Mucosa of descending colon (tissue), 3 donors: ENCODE data around the gene PARP2. TPM values are rescaled to one million over a fixed set of nuclear protein-coding genes. Genes with fewer than 3 reads are reported as not detected.

Experiments used
- ATAC-seq: fragments of 200-7000 bp; cut with Tn5 transposase; one replicate; pipeline ENCODE4 v1.9.1; 2020; ENCODE audit warnings: mild to moderate bottlenecking, moderate library complexity
- DNase-seq, 3 donors: peaks; one replicate each; pipeline ENCODE4 v3.0.0-alpha.2; 2020
- H3K36me3 ChIP-seq: fragments of 200-600 bp; one replicate; pipeline ENCODE4 v1.8.0; 2021; ENCODE audit warnings: low read depth, mild to moderate bottlenecking
- H3K4me1 ChIP-seq: fragments of 200-600 bp; one replicate; pipeline ENCODE4 v1.8.0; 2021; ENCODE audit warnings: low read depth, mild to moderate bottlenecking
- H3K4me3 ChIP-seq: fragments of 200-600 bp; one replicate; pipeline ENCODE4 v1.8.0; 2021; ENCODE audit warnings: mild to moderate bottlenecking
- H3K9me3 ChIP-seq: fragments of 200-600 bp; one replicate; pipeline ENCODE4 v1.8.0; 2021; ENCODE audit warnings: mild to moderate bottlenecking
- intact Hi-C, 2 donors: fragments of 100-400 bp; cut with DNase I in 1 of 2; cut with micrococcal nuclease in 1 of 2; formaldehyde crosslinking; loops; one replicate each; pipeline versions ENCODE4 v1.11.0 to v1.11.1; 2022; cut with DNase I, micrococcal nuclease
- total RNA-seq, 3 donors: library from RNA; stranded (reverse); fragmentation: NEBNext Ultra II Directional in 2 of 3; extraction: Animal tissue kit (Norgen Biotek cat#: 25700) in 2 of 3; gene quantifications; one replicate each; pipeline versions ENCODE4 v1.2.1 to v1.2.4, GENCODE V29; 2021 to 2023
- TF ChIP-seq, protein P1 (sequence below): fragments of 200-600 bp; IDR thresholded peaks from one replicate; pipeline ENCODE4 v1.8.0; 2022; ENCODE audit warnings: antibody characterized with exemption, mild to moderate bottlenecking
- donor health status: DM: no; HTN: no; CAD: no; lungs with moderate emphysema.
- donor health status: DM: no; HTN: no; CAD: no.
- donor health status: DM: no; HTN: yes; CAD: no.

PARP2 gene
- total RNA-seq, 3 donors from 2014 or later = 9.3 to 20.1 (median 14.8) TPM

DNA sequence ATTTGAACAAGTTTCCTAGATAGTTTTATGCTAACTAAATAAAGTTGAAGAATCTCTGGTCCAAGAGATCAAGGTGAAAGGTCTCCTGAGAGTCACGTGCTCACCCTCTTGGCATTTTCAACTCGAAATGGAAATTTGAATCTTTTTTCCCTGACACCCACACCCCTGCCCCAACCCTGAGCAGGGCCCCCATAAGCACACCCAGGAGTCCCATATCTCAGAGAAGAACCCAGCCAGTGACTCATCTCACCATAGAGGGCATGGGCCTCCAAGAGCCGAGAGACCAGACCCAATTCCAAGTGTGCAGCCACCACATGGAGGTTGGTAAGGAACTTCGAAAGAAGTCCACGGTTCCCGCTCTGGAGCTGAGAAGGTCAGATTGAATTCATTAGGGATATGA lies 37.2 kb downstream of the PARP2 start:
- ATAC-seq (no peak), DNase-seq (no peak)
- Histone ChIP-seq H3K4me1 (peaks cover 4% of the 10 kb centered on the region), H3K9me3 (no peaks in the 10 kb centered on the region), H3K4me3 (no peak overlapping the region), H3K36me3 (peaks cover 33% of the 10 kb centered on the region)
- TF ChIP-seq, protein P1, sequence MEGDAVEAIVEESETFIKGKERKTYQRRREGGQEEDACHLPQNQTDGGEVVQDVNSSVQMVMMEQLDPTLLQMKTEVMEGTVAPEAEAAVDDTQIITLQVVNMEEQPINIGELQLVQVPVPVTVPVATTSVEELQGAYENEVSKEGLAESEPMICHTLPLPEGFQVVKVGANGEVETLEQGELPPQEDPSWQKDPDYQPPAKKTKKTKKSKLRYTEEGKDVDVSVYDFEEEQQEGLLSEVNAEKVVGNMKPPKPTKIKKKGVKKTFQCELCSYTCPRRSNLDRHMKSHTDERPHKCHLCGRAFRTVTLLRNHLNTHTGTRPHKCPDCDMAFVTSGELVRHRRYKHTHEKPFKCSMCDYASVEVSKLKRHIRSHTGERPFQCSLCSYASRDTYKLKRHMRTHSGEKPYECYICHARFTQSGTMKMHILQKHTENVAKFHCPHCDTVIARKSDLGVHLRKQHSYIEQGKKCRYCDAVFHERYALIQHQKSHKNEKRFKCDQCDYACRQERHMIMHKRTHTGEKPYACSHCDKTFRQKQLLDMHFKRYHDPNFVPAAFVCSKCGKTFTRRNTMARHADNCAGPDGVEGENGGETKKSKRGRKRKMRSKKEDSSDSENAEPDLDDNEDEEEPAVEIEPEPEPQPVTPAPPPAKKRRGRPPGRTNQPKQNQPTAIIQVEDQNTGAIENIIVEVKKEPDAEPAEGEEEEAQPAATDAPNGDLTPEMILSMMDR = no peak
- intact Hi-C loops = no loop called here

DNA sequence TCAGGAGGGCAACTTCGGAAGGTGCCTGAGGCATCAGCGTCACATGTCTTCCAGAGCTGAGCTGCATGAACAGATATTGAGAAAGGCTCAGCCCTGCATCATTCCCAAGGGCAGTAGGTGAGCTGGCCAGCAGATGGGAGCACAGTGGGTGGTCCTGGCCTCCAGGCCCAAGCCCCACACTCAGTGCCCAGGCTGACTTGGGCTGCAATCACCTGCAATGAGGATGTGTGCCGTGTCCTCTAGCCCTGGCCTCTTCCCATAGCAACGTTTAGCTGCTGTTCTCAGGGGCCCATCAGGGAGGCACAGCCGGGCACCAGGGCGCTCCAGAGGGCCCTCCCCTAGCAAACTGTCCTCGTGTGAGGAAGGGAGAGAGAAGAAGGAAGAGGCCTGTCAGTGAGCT lies 37.9 kb downstream of the PARP2 start:
- H3K4me3 ChIP-seq = no peak overlapping the region
- ATAC-seq (no peak), DNase-seq (no peak)
- intact Hi-C loops = no loop called here
- no peaks in the 10 kb centered on the region for H3K9me3 ChIP-seq
- peaks cover 37% of the 10 kb centered on the region for H3K36me3 ChIP-seq
- H3K4me1 ChIP-seq = peaks cover 4% of the 10 kb centered on the region
- TF ChIP-seq, protein P1 = no peak

DNA sequence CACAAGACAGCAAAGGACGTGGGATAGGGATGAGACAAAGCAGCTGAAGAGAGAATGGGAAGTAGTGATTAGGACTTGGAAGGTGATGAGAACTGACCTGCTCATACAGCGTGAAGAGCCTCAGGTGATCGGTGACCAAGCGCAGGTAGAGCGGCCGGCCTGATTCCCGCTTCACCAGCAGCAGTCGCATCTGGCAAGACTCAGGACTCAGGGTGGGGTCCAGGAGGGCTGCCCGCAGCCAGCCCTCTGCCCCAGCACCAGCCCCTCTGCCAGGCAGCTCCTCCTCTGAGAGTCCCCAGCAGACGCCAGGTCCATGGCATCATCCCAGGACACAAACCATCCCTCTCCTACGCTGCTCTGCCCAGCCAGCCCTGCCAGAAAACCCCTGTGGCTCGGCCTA lies 39.1 kb downstream of the PARP2 start:
- peaks cover 42% of the 10 kb centered on the region for H3K36me3 ChIP-seq
- TF ChIP-seq, protein P1 = no peak
- no peak overlapping the region for H3K4me3 ChIP-seq
- intact Hi-C loops = no loop called here
- no peaks in the 10 kb centered on the region for H3K4me1 ChIP-seq
- DNase-seq (no peak), ATAC-seq (no peak)
- no peaks in the 10 kb centered on the region for H3K9me3 ChIP-seq

DNA sequence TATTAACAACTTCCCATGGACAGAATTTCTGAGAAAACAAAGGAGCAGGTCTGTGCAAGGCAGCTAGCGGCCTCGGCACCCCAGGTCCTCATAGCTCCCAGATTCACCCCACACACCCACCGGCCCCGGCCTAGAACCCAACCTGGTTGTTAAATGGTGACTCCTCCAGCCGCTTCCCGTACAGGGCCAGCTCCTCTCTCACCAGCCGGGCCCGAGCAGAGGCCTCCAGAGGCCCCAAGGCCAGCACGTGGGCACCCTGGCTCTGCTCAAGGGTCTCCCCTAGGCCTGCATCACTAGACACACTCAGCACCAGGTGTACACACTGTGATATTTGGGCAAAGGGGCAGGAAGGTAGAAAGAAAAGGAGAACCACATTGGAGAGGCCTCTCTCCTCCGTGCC lies 39.6 kb downstream of the PARP2 start:
- no peak for ATAC-seq
- intact Hi-C loops = no loop called here
- H3K36me3 ChIP-seq = peaks cover 45% of the 10 kb centered on the region
- H3K4me3 ChIP-seq = no peak overlapping the region
- no peak for DNase-seq
- TF ChIP-seq, protein P1 = no peak
- H3K9me3 ChIP-seq = no peaks in the 10 kb centered on the region
- no peaks in the 10 kb centered on the region for H3K4me1 ChIP-seq

DNA sequence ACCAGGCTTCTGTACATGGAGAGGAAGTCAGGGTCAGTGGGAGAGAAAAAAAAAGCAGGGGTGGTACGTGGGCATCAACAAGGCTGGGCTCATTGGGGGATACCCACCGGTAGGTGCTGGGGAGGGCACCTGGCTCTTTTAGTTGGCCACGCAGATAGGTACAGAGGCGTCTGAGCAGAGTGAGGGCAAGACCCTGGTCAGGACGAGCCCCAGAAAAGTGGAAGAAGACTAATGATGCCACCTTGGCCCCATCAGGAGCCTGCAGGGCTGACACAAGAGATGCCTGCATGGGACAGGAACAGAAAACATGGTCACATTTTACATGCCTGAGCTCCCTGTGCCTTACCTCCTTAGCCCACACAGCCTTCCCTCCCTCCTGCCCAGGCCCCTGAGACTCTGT lies 40.2 kb downstream of the PARP2 start:
- Histone ChIP-seq H3K4me1 (no peaks in the 10 kb centered on the region), H3K4me3 (no peak overlapping the region), H3K9me3 (no peaks in the 10 kb centered on the region), H3K36me3 (peaks cover 47% of the 10 kb centered on the region)
- ATAC-seq (no peak), DNase-seq (no peak)
- intact Hi-C loops = no loop called here
- TF ChIP-seq, protein P1 = no peak

DNA sequence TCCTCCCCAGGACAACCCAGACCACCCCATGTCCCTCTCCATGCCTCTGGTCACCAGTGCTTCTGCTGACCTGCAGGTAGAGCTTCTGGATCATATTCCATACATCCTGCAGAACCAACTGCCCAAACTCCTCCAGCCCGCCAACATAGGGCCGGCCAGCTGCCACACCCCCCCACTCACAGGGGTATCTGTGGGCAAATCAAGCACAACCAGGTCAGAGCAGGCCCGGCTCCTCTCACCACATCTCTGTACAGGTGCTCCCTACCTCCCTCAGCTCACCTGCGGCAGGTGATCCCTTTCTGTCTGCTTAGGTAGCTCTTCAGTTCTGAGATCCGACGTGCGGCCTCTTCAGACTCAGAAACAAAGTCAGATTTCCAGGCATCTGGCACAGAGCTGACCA lies 40.9 kb downstream of the PARP2 start:
- H3K36me3 ChIP-seq = peaks cover 44% of the 10 kb centered on the region
- no peak overlapping the region for H3K4me3 ChIP-seq
- intact Hi-C loops = no loop called here
- no peaks in the 10 kb centered on the region for H3K4me1 ChIP-seq
- DNase-seq (no peak), ATAC-seq (no peak)
- TF ChIP-seq, protein P1 = no peak
- no peaks in the 10 kb centered on the region for H3K9me3 ChIP-seq
